GM19025 (cell line): ENCODE data around the gene HES4.
"Not testable (repeated sequence)": the region's sequence is repeated elsewhere in the genome, so short reads cannot be mapped to it uniquely, and the experiment has no call there.

Experiments used
- ATAC-seq: cut with Tn5 transposase; IDR thresholded peaks from one replicate; pipeline ENCODE4 v1.9.1; 2021; ENCODE audit warnings: mild to moderate bottlenecking, low read depth, moderate library complexity; ENCODE audit not compliant: unreplicated experiment

HES4 gene

GRCh38 chr1:981491-981954 lies 18.4 kb downstream of the HES4 start:
- ATAC-seq: no peak

- ATAC-seq: no peak
These were observed 19.1 kb downstream of the HES4 start for GRCh38 chr1:980602-981395.

GRCh38 chr1:980137-980571 lies 19.7 kb downstream of the HES4 start:
- ATAC-seq: no peak

- no peak for ATAC-seq
These were observed 20.2 kb downstream of the HES4 start for GRCh38 chr1:979744-980072.

- ATAC-seq: no peak
These were observed 20.8 kb downstream of the HES4 start for GRCh38 chr1:978835-979743.

- ATAC-seq: no peak
These were observed 21.6 kb downstream of the HES4 start for GRCh38 chr1:978069-978834.

GRCh38 chr1:976791-977190 lies 23.1 kb downstream of the HES4 start:
- not testable (repeated sequence) for ATAC-seq

- no peak for ATAC-seq
These were observed 23.8 kb downstream of the HES4 start for GRCh38 chr1:975896-976683.

- no peak for ATAC-seq
These were observed 24.5 kb downstream of the HES4 start for GRCh38 chr1:975365-975764.

GRCh38 chr1:974687-975328 lies 25.1 kb downstream of the HES4 start:
- ATAC-seq: no peak

GRCh38 chr1:974293-974640 lies 25.6 kb downstream of the HES4 start:
- ATAC-seq: no peak

GRCh38 chr1:973459-974292 lies 26.2 kb downstream of the HES4 start:
- no peak for ATAC-seq

- ATAC-seq: no peak
These were observed 27.0 kb downstream of the HES4 start for GRCh38 chr1:972726-973458.

GRCh38 chr1:971751-972506 lies 28.0 kb downstream of the HES4 start:
- no peak for ATAC-seq

GRCh38 chr1:970973-971730 lies 28.7 kb downstream of the HES4 start:
- no peak for ATAC-seq

GRCh38 chr1:970242-970972 lies 29.5 kb downstream of the HES4 start:
- no peak for ATAC-seq
